ENCODE results near the gene DEDD.

Gene DEDD

DNA sequence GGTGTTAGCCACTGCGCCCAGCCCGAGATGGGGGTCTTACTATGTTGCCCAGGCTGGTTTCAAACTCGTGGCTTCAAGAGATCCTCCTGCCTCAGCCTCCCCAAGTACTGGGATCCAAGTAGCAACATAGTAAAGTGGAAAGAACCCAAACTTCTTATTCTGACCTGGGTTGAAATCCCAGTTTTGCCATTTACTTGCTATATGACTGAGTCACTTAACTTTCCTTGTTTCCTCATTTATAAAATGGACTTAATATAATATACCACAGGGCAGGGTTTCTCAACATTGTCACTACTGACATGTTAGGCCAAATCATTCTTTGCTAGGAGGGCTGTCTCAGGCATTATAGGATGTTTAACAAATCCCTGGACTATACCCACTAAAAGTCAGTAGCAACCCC, 21.4 kb downstream of the DEDD start:
- TF ChIP-seq, protein P1, sequence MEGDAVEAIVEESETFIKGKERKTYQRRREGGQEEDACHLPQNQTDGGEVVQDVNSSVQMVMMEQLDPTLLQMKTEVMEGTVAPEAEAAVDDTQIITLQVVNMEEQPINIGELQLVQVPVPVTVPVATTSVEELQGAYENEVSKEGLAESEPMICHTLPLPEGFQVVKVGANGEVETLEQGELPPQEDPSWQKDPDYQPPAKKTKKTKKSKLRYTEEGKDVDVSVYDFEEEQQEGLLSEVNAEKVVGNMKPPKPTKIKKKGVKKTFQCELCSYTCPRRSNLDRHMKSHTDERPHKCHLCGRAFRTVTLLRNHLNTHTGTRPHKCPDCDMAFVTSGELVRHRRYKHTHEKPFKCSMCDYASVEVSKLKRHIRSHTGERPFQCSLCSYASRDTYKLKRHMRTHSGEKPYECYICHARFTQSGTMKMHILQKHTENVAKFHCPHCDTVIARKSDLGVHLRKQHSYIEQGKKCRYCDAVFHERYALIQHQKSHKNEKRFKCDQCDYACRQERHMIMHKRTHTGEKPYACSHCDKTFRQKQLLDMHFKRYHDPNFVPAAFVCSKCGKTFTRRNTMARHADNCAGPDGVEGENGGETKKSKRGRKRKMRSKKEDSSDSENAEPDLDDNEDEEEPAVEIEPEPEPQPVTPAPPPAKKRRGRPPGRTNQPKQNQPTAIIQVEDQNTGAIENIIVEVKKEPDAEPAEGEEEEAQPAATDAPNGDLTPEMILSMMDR (IDR thresholded peaks at IDR 0.05; ENCODE audit: low read depth, low read length, missing control alignments) = no peak
- no peak overlapping the region for H3K4me3 ChIP-seq (replicated peaks; ENCODE audit: low read depth, low read length)

GRCh38 chr1:161106431-161106830, 26.0 kb downstream of the DEDD start:
- TF ChIP-seq, protein P1 (IDR thresholded peaks at IDR 0.05; ENCODE audit: low read depth, low read length, missing control alignments) = no peak
- H3K4me3 ChIP-seq (replicated peaks; ENCODE audit: low read depth, low read length) = no peak overlapping the region
- no peak for DNase-seq (ENCODE audit: extremely low read depth, low read depth)

More for the DNA sequence above, 21.4 kb downstream of the DEDD start:
- DNase-seq (ENCODE audit: extremely low read depth, low read depth) = no peak

DNA sequence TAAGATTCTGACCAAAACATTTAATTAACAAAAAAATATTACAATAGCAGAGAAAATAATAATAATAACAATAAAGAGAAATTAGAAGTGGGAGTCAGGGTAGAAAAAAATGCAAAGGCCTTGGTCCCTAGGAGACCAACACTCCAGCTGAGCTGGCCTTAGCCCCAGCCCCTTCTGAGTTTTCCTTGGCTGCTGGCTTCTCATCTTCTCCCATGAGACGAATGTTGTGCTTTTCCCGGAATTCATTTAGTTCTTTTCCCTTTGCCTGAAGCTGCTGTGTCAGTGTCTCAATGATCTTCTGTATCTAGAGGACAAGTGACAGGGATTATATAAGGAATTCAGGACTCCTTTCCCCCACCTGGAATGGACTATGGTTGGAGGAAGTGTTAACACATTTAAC, 31.9 kb downstream of the DEDD start:
- TF ChIP-seq, protein P1 (IDR thresholded peaks at IDR 0.05; ENCODE audit: low read depth, low read length, missing control alignments) = no peak
- DNase-seq (ENCODE audit: extremely low read depth, low read depth) = no peak
- H3K4me3 ChIP-seq (replicated peaks; ENCODE audit: low read depth, low read length) = no peak overlapping the region

- DNase-seq (ENCODE audit: extremely low read depth, low read depth) = no peak
- H3K4me3 ChIP-seq (replicated peaks; ENCODE audit: low read depth, low read length) = peak overlapping the region; percentile 49
- TF ChIP-seq, protein P1 (IDR thresholded peaks at IDR 0.05; ENCODE audit: low read depth, low read length, missing control alignments) = no peak
Observed at GRCh38 chr1:161099090-161099802, 33.2 kb downstream of the DEDD start.

DNA sequence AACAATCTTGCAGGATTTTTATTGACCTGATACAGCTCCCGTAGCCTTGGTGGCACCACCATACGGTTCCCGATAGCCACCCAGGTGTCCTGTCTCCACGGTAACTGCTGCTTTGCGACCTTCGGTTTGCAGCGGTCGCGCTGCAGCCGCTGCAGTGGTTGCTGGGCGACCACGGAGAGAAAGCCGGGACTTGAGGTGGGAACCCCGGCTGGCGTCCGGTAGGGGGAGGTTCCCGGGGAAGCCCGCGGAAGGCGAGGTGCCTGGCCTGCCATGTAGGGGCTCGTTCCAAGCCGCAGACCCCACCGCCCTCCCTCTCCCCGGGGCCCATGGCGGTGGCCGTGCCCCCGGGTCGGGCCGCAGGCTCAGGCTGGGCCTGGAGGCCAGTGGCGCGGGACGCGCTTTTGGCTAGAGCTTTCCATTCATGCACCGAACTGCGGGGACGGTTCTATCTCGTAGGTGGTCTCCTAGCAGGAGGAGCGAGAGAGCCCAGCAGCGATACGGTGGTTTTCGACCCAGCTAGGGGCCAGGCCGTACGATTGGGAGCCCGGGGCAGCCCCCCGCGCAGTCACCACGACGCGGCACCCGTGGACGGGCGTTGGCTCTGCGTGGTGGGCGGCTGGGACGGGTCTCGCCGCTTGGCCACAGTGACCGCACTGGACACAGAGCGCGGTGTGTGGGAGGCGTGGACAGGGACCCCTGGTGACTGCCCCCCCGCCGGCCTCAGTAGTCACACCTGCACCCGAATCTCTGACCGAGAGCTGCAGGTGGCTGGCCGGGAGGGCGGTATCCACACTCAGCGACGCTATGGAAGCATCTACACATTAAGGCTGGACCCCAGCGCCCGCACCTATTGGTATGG, 34.0 kb downstream of the DEDD start, which contains the start of gene KLHDC9:
TSS of gene KLHDC9 (plus strand) at position 152 of the 859 bp plus-strand sequence. CDS start at position 327, 175 bp downstream.
- DNase-seq (ENCODE audit: extremely low read depth, low read depth) = no peak
- peak within 1 kb of the TSS; percentile 49 for H3K4me3 ChIP-seq (replicated peaks; ENCODE audit: low read depth, low read length)
- TF ChIP-seq, protein P1 (IDR thresholded peaks at IDR 0.05; ENCODE audit: low read depth, low read length, missing control alignments) = no peak

GRCh38 chr1:161096530-161096929, 35.9 kb downstream of the DEDD start:
- DNase-seq (ENCODE audit: extremely low read depth, low read depth) = no peak
- TF ChIP-seq, protein P1 (IDR thresholded peaks at IDR 0.05; ENCODE audit: low read depth, low read length, missing control alignments) = no peak

More at GRCh38 chr1:161096530-161096929, 35.9 kb downstream of the DEDD start:
- H3K4me3 ChIP-seq (replicated peaks; ENCODE audit: low read depth, low read length) = no peak overlapping the region
